ENCODE measurements around the gene DIDO1.
A peak's percentile ranks its signal among the peaks of the same experiment; 100 is the strongest.

DIDO1 gene

DNA sequence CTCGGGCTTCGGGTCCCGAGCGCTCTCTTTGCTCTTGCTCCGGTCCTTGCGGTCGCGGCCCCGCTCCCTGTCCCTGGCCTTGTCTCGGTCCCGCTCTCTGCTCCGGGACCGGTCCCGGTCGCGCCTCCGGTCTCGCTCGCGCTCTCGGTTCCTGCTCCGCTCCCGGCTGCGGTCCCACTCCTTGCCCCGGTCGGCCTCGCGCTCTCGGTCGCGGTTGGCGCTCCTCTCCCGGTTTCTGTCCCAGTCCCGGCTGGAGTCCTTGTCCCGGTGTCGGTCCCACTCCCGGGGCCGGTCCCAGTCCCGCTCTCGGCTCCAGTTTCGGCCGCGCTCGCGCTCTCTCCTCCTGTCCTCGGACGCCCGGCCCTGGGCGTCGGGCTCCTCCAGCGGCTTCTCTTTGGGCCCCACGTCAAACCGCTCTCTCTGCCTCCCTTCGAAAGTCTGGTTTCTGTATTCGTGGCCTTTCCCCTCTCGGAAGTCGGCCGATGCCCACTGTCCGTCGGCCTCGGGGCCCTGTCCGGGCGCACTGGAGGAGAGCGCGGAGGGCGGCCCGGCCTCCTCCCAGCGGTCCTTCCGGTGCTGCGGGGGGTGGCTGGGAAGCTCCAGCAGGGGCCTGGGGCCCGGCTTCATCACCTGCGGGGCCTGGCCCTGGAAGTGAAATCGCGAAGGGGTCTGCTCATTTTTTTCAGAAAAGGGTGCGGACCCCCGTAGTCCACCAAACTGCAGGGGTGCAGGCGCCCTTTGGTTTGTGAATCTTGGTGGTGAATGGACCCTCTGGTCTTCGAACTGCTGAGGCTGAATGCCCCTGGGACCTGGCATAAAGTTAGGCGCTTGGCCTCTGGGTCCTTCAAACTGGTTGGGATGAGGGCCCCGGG lies 46.8 kb downstream of the DIDO1 start:
- no peak for DNase-seq (ENCODE audit: low read depth)

DNA sequence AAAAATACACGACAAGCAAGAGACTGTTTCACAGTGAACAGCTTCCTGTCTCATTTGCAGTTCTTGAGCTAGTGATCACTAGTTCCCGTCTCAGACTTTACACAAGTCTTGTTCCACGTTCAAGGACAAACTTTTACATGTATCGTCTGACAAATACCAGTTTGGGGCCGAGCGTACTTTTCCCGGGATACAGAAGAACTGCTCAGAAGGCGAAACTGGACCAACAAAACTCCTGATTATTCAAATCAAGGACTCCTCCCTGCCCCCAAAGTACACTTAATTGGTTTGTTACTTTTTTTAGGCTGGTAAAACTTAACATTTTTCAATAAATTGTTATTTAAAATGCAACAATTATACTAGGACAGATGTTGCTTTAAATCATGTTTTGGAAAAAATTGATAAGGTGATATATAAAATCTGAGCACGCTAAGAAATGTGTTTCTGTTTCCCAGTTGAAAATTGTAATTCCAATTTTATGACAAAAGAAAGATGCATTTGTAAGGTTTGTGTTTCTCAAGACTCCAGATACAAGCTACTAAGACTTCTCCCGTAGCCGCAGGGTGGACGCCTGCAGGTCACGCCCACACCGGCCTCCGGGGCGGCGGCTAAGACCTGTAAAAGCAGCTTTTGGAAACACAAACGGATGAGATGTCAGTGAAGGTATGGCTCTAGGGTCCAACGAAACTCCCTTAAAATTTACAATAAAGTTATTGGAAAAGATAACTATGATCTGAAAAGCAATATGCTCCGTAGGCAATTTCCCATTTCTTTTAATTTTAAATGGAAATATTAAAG lies 47.9 kb downstream of the DIDO1 start:
- no peak for DNase-seq (ENCODE audit: low read depth)

DNA sequence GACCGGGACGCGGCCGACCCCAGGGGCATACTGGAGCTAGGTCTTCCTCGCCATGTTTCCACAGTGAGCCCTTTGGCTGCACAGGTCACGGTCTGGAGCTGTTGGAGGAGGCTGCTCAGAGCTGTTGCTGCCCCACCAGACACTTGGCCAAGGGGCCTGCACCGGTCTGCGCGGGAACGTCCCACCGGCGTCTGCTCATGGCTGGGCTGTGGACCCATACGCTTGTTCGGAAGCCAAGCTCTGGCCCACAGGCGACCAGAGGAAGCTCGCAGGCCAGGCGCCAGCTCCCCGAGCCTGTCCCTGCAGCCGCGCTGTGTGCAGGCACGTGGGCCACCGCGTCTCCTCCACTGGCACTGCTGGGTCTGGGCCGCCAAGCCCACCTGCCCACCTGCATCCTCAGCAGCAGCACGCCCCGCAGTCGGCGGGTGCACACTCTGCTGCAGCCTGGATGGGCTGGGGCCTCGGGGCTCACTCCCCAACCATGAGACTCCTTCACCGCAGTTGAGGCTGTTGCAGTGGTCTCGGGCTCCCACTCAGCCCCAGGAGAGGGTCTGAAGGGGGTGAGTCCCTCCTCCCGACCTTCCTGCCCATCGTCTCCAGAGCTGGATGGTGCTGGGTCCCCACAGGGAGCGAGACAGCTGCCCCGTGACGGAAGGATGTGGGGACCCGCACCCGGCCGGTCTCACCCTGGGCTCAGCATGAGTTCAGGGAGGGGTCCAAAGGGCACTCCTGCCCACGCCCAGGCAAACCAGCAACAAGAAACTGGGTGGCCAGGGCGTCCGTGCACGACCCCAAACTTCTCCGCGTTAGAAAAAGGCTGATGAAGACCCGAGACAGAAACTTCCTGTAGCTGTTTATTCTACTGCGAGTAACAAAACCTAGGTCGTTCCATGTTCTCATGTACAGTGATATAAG lies 49.1 kb downstream of the DIDO1 start:
- peak; percentile 57 for DNase-seq (ENCODE audit: low read depth)

DNA sequence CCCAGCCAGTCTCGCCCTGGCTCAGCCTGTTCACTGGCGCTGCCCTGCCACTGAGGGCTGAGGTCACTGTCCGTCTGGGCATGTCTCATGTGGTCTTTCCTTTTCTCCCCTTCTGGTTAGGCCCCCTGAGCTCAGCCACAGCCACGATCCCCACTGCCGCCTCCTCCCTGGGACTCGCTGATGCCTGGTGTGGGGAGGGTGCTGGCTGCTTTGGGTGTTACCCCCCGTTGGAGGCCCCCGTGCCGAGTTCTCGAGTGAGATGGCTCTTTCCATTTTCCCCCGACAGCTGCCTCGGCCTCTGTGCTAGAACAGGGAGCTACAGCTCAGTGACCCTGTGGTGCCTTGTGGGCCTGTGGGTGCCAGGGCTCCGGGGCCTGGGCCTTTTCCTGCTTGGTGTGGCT lies 49.8 kb downstream of the DIDO1 start:
- no peak for DNase-seq (ENCODE audit: low read depth)

DNA sequence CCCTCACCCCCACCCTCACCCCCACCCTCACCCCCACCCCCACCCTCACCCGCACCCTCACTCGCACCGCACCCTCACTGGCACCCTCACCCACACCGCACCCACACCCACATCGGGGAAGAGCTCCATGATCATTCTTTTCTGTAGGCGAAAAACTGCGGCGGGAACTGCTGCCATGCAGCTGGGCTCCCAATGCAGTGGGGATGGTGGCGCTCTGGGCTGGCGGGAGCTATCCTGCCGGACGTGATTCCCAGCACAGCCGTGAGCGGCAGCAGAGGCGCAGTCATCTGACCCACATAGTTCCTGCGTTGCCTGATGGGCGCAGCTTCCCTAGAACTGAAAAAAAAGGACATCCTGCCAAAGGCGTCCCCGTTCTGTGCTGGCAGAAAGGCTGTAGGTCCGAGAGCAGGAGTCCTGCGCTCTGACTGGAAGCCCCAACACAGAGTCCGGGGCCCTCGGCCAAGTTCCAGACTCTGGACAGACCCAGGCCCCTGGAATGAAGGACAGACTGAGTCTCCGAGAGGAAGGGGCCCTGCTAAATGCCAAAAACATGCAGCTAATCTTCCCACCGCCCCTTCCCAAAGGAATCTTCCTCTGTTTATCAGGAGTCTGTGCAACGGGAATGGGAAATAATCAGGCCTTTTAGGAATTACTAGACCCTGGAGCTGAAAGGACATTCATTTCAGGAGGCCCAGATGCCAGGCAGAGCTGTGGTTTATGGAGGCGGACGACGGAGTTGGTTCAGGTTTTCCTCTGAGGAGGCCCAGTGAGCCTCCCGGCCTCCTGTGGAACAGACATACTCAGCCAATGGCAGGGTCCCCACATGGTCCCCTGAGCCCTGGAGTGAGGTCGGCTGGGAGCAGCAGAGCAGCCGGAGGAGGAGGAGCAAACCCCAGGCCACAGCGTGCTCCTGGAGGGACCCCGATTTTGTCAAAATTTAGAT lies 50.6 kb downstream of the DIDO1 start:
- peak; percentile 75 for DNase-seq (ENCODE audit: low read depth)

DNA sequence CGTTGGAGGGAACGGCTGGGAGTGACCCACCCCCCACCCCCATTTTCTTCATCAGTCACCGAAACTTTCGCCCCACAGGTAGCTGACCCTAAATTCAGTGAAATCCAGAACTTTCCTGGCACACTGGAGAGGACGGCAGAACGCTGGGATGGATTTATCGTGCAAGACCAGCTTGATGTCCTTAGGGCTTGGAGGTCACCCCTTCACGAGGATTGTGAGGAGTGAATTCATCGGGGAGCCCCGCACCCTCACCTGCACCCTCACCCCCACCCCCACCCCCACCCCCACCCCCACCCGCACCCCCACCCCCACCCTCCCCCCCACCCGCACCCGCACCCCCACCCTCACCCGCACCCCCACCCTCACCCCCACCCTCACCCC lies 51.4 kb downstream of the DIDO1 start:
- DNase-seq (ENCODE audit: low read depth), result no peak

DNA sequence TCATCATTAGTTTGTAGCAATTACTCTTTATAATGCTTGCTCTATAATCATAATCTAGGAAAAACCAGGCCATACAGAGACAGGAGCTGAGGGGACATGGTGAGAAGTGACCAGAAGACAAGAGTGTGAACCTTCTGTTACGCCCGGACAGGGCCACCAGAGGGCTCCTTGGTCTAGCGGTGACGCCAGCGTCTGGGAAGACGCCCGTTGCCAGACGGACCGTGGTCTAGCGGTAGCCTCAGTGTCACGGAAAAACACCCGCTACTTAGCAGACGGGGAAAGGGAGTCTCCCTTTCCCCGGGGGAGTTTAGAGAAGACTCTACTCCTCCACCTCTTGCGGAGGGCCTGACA lies 52.6 kb downstream of the DIDO1 start:
- DNase-seq (ENCODE audit: low read depth), result peak; percentile 42

DNA sequence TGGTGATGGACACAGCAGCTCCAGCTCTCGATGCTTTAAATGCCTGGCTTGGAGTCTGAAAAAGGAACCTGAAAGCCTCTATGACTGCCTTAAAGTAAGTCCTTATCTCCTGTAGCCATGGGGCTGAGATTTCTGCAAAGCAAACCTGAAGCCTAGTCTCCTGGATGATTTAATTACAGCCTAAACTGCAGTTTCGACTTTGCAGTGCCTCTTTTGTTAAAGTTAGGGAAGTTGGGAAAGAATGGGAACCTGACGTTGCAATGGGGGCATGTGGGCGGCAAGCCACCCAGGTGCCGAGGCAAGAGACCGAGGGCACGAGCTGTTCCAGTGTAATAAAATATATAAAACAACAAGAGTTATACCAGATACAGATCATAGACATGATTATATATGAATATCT lies 53.0 kb downstream of the DIDO1 start:
- DNase-seq (ENCODE audit: low read depth), result no peak

DNA sequence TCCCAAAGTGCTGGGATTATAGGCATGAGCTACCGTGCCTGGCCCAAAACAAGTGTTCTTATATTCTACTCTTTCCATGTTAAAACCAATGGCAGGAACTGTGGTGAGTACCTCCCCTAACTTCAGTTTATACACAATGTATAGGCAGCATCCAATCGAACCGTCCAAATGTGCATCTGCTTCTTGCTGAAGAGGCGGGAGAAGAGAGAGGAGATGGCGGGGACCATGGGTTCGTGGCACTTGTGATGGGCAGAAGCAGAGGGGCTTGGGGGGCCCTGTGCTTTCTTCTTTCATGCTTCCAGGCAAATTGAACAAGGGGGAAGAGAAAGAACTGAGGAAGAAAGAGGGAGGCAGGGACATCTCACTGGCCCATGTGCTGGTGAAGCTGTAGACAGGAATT lies 53.4 kb downstream of the DIDO1 start:
- DNase-seq (ENCODE audit: low read depth), result no peak

DNA sequence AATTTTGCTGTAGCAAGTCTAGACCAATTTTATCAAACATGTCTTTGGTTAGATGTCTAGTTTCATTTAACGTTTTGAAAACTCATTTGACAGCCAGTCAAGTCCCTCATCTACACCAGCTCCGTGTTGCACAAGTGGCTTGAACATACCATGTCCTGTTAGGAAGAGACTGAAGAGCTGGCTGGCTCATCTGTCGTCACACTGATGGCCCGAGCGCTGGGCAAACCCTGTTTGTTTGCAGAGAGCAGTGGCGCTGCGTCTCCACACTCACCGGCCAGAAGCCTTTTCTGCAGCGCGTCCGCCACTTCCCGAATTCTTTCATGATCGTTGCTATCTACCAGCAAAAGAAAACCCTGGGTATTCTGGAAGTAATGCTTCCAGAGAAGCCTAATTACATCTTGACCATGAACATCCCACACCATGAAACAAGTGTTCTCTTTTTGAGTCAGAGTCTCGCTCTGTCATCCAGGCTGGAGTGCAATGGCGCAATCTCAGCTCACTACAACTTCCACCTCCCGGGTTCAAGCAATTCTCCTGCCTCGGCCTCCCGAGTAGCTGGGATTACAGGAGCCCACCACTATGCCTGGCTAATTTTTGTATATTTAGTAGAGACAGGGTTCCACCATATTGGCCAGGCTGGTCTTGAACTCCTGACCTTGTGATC lies 54.0 kb downstream of the DIDO1 start:
- DNase-seq (ENCODE audit: low read depth), result peak; percentile 24

DNA sequence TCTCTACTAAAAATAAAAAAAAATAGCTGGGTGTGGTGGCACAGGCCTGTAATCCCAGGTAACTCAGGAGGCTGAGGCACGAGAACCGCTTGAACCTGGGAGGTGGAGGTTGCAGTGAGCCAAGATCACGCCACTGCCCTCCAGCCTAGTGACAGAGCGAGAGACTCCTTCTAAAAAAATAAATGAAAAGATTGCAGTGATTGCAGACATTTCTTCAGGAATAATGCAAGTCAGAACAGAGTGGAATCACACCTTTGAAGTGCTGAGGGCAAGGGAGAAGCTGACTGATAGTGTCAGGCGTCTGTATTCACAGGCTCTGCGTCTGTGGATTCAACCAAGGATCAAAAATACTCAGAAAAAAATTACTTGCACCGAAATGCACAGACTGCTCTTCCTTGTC lies 62.1 kb downstream of the DIDO1 start:
- no peak for DNase-seq (ENCODE audit: low read depth)

DNA sequence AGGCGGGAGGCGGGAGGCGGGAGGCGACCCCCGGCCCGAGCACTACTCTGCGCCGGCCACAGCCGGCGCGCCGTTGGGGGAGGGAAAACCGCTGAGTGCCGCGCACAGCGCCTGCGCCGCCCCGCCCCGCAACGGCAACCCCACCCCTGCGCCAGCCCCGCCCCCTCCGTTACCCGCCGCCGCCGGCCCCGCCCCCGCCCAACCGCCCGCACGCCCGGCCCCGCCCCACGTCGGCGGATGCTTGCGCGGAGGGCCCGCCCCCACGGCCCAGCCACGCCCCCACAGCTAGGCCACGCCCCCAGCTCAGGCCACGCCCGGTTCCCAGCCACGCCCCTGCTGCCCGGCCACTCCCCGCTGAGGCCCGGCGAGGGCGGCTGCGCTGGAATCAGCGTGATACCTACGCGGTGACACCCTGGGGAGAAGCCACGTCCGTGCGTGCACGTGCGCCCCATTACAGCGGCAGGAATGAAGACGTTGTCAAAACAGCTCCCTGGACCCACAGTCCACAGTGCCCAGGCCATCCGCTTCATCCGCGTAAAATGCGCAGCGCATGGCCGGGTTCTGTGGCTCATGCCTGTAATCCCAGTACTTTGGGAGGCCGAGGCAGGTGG lies 64.5 kb downstream of the DIDO1 start, which contains the start of gene TCFL5:
Gene TCFL5, minus strand, starts transcription at position 97 of the 611 bp plus-strand sequence. CDS start 152 bp downstream, outside the sequence.
- peak; percentile 79 for DNase-seq (ENCODE audit: low read depth)

DNA sequence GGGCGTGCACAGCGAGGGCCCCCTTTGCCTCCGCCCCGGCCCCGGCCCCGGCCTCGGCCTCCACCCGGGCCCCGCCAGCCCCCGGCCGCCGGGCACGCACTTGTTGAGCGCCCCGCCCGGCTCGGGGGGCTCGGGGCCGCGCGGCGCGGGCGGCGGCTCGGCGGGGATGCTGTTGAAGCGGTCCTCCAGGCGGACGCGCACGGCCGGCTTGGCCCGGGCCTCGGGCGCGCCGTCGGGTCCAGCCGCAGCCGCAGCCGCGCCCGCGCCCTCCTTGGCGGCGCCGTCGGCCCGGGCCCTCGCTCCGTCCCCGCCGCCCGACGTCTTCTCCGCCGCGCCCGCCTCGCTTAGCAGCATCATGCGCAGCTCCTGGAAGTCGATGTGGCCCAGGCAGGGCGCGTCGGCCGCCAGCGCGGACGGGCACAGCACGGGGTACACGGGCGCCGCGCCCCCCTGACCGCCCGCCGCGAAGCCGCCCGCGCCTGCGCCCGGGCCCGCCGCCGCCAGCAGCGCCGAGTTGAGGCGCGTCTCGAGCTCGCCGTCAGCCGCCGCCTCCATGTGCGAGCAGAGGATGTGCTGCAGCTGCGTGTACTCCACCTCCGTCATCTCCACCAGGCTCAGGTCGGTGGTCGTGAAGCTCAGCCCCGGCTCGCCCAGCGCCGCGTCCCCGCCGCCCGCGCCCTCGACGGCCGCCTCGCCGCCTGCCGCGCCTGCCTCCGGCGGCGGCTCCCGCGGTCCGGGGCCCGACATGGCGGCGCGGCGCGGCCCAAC lies 65.2 kb downstream of the DIDO1 start:
- DNase-seq (ENCODE audit: low read depth), result no peak

DNA sequence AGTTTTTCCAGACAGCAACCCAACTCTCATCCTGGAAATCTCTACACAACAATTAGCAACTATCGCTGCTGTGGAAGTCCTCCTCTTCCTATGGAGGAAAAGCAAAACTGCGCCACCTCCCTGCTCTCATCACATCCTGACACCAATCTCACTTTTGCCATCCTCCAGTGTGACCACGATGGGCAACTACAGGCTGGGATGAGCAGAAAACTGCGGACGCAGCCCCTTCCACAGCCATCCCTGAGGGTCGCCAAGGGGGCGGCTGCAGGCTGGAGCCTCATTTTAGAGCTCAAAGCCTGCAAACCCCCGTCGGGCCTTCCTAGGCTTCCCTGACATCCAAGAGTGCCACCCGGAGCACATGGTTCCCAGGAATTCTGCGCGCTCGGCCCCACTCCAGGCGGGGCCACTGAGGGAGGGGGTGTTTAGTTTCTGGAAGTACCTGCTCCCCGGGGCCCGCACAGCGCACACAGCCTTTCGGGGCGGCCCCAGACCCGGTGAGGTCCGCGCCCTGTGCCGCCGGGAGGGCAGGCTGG lies 65.8 kb downstream of the DIDO1 start:
- DNase-seq (ENCODE audit: low read depth), result peak; percentile 47

DNA sequence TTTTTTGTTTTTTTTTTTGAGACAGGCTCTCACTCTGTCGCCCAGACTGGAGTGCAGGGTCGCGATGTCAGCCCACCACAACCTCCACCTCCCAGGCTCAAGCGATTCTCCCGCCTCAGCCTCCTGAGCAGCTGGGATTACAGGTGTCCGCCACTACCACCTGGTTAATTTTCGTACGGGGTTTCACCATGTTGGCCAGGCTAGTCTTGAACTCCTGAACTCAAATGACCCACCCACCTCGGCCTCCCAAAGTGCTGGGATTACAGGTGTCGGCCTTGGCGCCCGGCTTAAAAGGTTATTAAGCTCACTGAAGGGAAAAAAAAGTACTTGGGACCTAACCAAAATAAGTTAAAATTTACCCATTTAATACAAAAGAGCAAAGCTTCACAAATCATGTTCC lies 66.6 kb downstream of the DIDO1 start:
- DNase-seq (ENCODE audit: low read depth), result no peak

DNA sequence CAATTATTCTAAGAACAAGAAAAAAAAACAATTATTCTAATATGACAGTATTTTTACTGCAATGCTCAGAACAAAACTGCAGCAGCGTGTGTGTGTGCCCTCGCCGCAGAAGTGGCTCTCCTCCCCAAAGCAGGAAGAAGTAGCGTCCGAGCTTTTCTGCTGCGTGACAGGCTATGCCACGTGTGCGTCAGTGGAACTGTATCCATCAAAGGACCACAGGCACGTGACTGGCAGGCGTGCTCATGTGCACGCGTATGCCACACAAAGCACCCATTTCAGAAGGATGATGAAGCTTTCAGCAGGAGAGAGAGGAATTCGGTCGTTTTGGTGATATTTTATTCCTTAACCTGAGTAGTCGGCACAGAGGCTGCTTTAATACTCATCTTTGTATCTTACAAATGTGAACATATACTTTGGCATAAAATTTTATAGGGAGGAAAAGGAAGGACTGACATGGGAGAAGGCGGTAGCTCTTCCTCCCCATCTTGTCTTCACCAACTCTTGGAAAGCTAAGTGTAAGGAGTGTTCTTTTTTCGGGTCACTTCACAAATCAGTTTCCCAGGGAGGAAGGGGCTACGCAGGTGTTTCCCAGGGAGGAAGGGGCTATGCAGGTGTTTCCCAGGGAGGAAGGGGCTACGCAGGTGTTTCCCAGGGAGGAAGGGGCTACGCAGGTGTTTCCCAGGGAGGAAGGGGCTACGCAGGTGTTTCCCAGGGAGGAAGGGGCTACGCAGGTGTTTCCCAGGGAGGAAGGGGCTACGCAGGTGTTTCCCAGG lies 68.1 kb downstream of the DIDO1 start:
- no peak for DNase-seq (ENCODE audit: low read depth)

DNA sequence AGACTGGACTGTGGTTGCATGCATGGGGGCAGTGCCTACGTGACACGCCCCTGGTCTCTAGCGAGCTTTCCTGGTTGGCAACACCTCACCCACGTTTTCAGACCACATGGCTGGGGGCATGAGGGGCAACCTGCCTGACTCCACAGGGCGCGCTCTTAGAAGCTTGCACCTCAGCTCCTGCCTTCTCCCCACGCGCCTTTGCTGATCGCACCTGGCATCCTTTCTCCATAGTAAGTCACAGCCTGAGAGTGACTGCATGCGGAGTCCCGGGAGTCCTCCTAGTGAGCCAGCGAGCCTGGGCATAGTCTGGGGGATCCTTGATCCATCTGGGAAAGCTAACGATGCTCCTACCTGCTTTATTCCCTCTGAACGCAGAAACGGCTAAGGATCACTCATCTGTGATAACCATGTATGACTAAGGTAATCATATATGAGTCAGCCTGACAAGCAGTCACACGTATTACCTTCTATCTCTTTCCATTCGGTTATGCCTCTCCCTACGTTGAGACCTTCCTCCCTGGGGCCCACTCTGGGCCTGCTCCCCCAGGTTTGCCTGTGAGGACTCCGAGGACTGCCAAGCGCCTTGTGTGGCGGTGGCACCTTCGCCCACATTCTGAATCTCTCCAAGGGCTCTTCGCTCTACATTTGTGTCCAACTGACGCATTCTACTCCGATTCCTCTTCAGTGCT lies 69.2 kb downstream of the DIDO1 start:
- DNase-seq (ENCODE audit: low read depth), result no peak

DNA sequence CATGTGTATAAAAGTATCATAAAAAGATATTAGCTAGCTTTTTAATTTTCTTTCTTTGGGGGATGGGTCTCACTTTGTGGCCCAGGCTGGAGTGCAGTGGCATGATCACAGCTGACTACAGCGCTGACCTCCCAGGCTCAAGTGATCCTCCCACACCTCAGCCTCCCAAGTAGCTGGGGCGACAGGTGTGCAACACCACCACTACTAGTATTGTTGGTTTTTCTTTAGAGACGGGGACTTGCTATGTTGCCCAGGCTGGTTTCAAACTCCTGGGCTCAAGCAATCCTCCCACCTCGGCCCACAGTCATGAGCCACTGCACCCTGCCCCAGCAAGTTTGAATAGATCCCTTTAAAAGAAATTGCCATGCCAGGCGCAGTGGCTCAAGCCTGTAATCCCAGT lies 71.2 kb downstream of the DIDO1 start:
- DNase-seq (ENCODE audit: low read depth), result no peak
